ENCODE data around the gene PLLP.

DNA sequence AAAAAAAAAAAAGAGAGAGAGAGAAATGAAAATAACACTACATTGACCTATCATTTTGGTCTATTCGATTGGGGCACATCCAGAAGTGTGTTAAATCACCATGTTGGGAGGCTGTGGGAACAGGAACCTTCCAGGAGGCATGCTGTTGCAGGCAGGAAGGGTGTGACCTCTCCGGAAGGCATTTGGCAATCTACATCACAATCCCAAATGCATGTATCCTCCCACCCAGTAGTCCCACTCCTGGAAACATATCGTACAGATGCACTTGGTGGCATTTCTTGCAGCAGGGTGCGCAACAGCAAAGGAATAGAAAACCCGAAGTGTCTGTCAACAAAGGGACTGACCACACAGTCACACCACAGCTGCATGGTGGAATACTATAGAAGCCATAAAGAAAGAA, 7.9 kb downstream of the PLLP start:
- TF ChIP-seq, protein P1, sequence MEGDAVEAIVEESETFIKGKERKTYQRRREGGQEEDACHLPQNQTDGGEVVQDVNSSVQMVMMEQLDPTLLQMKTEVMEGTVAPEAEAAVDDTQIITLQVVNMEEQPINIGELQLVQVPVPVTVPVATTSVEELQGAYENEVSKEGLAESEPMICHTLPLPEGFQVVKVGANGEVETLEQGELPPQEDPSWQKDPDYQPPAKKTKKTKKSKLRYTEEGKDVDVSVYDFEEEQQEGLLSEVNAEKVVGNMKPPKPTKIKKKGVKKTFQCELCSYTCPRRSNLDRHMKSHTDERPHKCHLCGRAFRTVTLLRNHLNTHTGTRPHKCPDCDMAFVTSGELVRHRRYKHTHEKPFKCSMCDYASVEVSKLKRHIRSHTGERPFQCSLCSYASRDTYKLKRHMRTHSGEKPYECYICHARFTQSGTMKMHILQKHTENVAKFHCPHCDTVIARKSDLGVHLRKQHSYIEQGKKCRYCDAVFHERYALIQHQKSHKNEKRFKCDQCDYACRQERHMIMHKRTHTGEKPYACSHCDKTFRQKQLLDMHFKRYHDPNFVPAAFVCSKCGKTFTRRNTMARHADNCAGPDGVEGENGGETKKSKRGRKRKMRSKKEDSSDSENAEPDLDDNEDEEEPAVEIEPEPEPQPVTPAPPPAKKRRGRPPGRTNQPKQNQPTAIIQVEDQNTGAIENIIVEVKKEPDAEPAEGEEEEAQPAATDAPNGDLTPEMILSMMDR (optimal IDR thresholded peaks at IDR 0.05 in 1 of 3, IDR thresholded peaks at IDR 0.05 in 1 of 3, conservative IDR thresholded peaks at IDR 0.05 in 1 of 3; ENCODE audit: extremely low read depth in 1 of 3, insufficient read depth in 2 of 3, low read length in 3 of 3): peak in 1 of 3 experiments; percentile 49
- TF ChIP-seq EZH2 (IDR thresholded peaks at IDR 0.05; ENCODE audit: low read length): no peak
